ENCODE data around the gene KRTAP9-1. TPM values are rescaled to one million over a fixed set of nuclear protein-coding genes. Genes with fewer than 3 reads are reported as not detected.
"Not testable (repeated sequence)": the region's sequence is repeated elsewhere in the genome, so short reads cannot be mapped to it uniquely, and the experiment has no call there.

The KRTAP9-1 gene, protein sequence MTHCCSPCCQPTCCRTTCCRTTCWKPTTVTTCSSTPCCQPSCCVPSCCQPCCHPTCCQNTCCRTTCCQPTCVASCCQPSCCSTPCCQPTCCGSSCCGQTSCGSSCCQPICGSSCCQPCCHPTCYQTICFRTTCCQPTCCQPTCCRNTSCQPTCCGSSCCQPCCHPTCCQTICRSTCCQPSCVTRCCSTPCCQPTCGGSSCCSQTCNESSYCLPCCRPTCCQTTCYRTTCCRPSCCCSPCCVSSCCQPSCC
- total RNA-seq, result not detected in 2 replicates

DNA sequence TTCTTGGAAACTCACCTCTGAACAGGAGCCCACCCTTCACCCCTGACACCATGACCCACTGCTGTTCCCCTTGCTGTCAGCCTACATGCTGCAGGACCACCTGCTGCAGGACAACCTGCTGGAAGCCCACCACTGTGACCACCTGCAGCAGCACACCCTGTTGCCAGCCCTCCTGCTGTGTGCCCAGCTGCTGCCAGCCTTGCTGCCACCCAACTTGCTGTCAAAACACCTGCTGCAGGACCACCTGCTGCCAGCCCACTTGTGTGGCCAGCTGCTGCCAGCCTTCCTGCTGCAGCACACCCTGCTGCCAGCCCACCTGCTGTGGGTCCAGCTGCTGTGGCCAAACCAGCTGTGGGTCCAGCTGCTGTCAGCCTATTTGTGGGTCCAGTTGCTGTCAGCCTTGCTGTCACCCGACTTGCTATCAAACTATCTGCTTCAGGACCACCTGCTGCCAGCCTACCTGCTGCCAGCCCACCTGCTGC lies at the start of gene KRTAP9-1:
TSS of gene KRTAP9-1 (plus strand) at position 51 of the 482 bp plus-strand sequence. CDS start at position 51, 0 bp downstream.
- H3K27ac Mint-ChIP-seq; intact Hi-C loops (cut with micrococcal nuclease); H3K9me3 Mint-ChIP-seq: not testable (repeated sequence)

DNA sequence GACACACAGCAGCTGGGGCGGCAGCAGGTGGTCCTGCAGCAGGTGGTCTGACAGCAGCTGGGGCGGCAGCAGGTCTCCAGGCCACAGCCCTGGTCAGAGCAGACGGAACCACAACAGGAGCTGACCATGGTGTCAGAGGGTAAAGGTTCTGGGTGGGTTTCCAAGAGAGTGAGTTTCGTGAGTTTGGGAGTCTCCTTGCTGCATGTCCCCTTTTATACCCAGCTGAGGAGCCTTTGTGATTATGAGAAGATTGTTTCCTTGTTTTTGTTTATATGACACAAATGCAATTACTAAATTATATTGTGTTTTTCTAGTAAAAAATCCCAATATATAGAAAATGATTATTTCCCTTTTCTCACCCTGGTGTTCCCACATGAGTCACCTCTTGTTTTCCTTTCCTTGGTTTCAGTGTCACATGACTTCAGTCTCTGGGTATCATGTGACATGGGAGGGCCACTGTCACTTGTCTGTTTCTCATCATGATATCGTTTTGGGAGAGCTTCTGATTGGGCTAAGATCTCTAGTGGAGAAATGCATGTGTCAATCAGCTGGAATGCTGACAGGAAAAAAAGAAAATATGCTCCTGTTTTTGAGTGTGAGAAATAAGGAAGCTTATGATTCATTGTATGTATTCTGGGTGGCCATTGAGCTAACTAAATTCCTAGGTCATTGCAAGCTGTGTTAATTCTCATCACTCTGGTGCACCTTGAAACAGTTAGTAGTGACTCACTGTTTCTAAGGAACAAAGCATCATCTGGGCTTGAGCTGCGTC lies 49.1 kb upstream of the KRTAP9-1 start, which contains the start of gene KRTAP4-6:
TSS of gene KRTAP4-6 (minus strand) at position 185 of the 772 bp plus-strand sequence. CDS start at position 128, 57 bp downstream.
- Mint-ChIP-seq H3K27ac (no peak within 1 kb of the TSS), H3K4me1 (ENCODE audit: low read depth) (no peaks in the 10 kb centered on the region)

More for the DNA sequence above, at the start of gene KRTAP9-1:
- H3K4me3 Mint-ChIP-seq; DNase-seq (ENCODE audit: low spot score); H3K4me1 Mint-ChIP-seq (ENCODE audit: low read depth); H3K36me3 Mint-ChIP-seq (ENCODE audit: low read depth): not testable (repeated sequence)
- peaks cover 10% of the 10 kb centered on the region for H3K27me3 Mint-ChIP-seq (ENCODE audit: insufficient read depth)

DNA sequence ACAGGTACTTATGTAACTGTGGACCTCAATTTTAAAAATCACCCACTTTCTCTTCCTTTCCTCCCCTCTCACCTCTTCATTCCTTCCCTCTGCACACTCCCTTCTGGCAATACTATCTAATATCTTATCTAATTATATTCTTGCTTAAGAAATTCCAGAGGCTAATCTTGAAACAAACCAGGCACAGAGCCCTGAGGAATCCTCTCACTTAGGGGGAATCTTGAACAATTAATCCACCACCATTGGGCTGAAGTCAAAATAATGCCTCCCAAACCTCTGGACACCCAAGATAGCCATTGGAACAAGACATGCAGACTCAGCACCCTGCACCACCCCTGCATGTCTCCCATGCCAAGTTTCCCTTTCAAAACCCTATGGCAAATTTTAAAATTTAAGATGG lies 48.3 kb upstream of the KRTAP9-1 start:
- peaks cover 1% of the 10 kb centered on the region for H3K27me3 Mint-ChIP-seq (ENCODE audit: insufficient read depth)
- no peak overlapping the region for H3K4me3 Mint-ChIP-seq
- H3K9me3 Mint-ChIP-seq, result peaks cover 31% of the 10 kb centered on the region
- H3K36me3 Mint-ChIP-seq (ENCODE audit: low read depth), result no peaks in the 10 kb centered on the region
- intact Hi-C loops (cut with micrococcal nuclease), result no loop called here
- no peak overlapping the region for H3K27ac Mint-ChIP-seq
- no peak for DNase-seq (ENCODE audit: low spot score)
- no peaks in the 10 kb centered on the region for H3K4me1 Mint-ChIP-seq (ENCODE audit: low read depth)

More for the DNA sequence above, 49.1 kb upstream of the KRTAP9-1 start, which contains the start of gene KRTAP4-6:
- Mint-ChIP-seq H3K9me3 (peaks cover 31% of the 10 kb centered on the region), H3K36me3 (ENCODE audit: low read depth) (no peaks in the 10 kb centered on the region), H3K4me3 (no peak within 1 kb of the TSS), H3K27me3 (ENCODE audit: insufficient read depth) (peaks cover 1% of the 10 kb centered on the region)
- no peak for DNase-seq (ENCODE audit: low spot score)
- intact Hi-C loops (cut with micrococcal nuclease), result no loop called here

DNA sequence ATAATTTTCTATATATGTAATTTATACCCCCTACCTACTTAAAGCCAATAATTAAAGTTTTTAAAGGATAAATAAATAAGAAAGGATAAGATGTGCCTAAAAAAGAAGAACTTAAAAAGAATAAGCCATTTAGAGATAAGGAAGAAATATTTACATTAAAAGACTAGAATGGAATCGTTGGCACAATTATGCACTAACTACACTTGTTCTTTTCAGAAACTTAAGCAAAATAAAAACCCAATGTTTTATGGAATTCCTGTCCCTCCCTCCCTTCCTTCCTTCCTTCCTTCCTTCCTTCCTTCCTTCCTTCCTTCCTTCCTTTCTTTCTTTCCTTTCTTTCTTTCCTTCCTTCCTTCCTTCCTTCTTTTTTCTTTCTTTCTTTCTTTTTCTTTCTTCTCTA lies 44.8 kb upstream of the KRTAP9-1 start:
- intact Hi-C loops (cut with micrococcal nuclease), result no loop called here
- no peak for DNase-seq (ENCODE audit: low spot score)
- peaks cover 3% of the 10 kb centered on the region for H3K27me3 Mint-ChIP-seq (ENCODE audit: insufficient read depth)

DNA sequence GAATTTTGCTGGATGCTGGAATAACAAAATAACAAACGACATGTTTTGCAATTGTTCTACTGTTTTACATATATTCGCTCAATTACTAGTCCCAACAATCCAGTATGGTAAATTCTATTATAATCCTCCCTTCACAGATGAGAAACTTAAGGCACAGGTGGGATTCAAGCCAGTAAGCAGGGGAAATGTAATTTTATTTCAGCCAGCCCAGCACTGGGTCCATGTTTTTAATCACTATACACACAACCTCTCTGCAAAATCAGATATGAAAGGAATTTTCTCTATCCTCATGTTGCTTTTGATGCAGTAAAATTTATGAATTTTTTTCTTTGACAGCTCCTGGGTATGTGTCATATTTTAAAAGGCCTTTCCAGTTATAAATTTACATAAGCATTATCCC lies 44.4 kb upstream of the KRTAP9-1 start:
- no peak overlapping the region for H3K4me3 Mint-ChIP-seq
- intact Hi-C loops (cut with micrococcal nuclease), result no loop called here

More for the DNA sequence above, 44.8 kb upstream of the KRTAP9-1 start:
- Mint-ChIP-seq H3K4me3 (no peak overlapping the region), H3K27ac (no peak overlapping the region), H3K9me3 (peaks cover 27% of the 10 kb centered on the region), H3K36me3 (ENCODE audit: low read depth) (no peaks in the 10 kb centered on the region), H3K4me1 (ENCODE audit: low read depth) (no peaks in the 10 kb centered on the region)

DNA sequence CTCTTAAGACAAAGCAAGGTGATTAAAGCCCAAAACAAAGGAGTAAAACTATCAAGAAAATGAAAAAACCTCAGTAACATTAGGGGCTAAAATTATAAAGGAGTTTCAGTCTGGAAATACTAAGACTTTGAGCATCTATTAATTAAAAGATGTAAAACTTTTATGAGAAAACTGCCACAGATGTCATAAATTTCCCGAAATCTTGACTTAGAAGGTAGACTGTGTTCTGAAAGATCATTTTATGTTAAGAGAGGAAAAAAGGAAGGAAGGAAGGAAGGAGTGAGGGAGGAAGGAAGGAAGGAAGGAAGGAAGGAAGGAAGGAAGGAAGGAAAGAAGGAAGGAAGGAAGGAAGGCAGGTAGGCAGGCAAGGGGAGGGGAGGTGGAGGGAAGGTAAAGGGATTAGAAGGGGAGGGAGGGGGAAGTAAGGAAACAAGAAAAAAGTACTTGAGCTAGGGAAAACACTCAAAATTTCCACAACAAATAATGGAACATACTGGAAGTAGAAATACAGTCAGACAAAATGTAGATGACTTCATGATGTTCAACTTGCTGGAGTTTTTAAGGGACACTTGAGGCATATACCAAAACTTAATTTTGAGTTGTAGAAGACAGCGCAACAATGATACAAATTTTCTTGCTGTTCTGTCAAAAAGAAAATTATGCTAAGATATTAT lies 42.0 kb upstream of the KRTAP9-1 start:
- Mint-ChIP-seq H3K4me3 (no peak overlapping the region), H3K27me3 (ENCODE audit: insufficient read depth) (peaks cover 3% of the 10 kb centered on the region), H3K36me3 (ENCODE audit: low read depth) (no peaks in the 10 kb centered on the region), H3K27ac (no peak overlapping the region), H3K9me3 (peaks cover 14% of the 10 kb centered on the region), H3K4me1 (ENCODE audit: low read depth) (no peaks in the 10 kb centered on the region)
- no peak for DNase-seq (ENCODE audit: low spot score)
- intact Hi-C loops (cut with micrococcal nuclease), result no loop called here

More for the DNA sequence above, 44.4 kb upstream of the KRTAP9-1 start:
- Mint-ChIP-seq H3K9me3 (peaks cover 27% of the 10 kb centered on the region), H3K36me3 (ENCODE audit: low read depth) (no peaks in the 10 kb centered on the region), H3K27me3 (ENCODE audit: insufficient read depth) (peaks cover 3% of the 10 kb centered on the region), H3K27ac (no peak overlapping the region), H3K4me1 (ENCODE audit: low read depth) (no peaks in the 10 kb centered on the region)
- DNase-seq (ENCODE audit: low spot score), result no peak

DNA sequence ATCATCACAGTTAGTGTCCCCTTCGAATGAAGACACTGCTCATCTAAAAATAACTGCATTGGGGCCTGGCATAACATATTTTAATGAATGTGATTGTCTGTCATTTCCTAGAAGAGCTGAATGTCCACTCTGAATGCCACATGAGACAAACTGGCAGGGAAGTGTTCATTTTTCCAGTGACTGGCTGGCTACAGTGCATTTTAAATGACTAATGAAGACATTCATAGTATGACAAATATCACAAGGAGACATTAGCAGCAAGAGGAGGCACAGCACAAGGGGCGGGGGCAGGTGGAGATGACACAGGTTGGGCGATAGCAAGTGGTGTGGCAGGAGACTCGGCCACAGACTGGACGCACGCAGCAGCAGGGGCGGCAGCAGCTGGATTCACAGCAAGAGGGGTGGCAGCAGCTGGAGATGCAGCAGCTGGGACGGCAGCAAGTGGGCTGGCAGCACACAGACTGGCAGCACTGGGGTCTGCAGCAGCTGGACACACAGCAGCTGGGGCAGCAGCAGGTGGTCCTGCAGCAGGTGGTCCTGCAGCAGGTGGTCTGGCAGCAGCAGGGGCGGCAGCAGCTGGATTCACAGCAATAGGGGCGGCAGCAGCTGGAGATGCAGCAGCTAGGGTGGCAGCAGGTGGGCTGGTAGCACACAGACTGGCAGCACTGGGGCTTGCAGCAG lies 40.6 kb upstream of the KRTAP9-1 start:
- H3K9me3 Mint-ChIP-seq; H3K27ac Mint-ChIP-seq; H3K4me1 Mint-ChIP-seq (ENCODE audit: low read depth); DNase-seq (ENCODE audit: low spot score); H3K36me3 Mint-ChIP-seq (ENCODE audit: low read depth); H3K4me3 Mint-ChIP-seq; H3K27me3 Mint-ChIP-seq (ENCODE audit: insufficient read depth); intact Hi-C loops (cut with micrococcal nuclease): not testable (repeated sequence)

DNA sequence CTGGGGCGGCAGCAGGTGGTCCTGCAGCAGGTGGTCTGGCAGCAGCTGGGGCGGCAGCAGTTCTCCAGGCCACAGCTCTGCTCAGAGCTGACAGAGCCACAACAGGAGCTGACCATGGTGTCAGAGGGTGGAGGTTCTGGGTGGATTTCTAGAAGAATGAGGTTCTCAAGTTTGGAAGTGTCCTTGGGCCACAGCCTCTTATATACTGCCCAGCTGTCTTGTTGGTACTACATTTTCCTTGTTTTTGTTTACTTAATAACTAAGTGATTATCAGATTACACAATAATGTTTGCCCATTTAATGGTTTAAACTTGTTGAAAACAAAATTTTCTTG lies 40.1 kb upstream of the KRTAP9-1 start, which contains the start of gene KRTAP4-5:
TSS of gene KRTAP4-5 (minus strand) at position 174 of the 334 bp plus-strand sequence. CDS start at position 116, 58 bp downstream.
- DNase-seq (ENCODE audit: low spot score), result no peak
- H3K27me3 Mint-ChIP-seq (ENCODE audit: insufficient read depth), result peaks cover 6% of the 10 kb centered on the region
- H3K27ac Mint-ChIP-seq, result no peak within 1 kb of the TSS
- H3K4me3 Mint-ChIP-seq, result no peak within 1 kb of the TSS
- intact Hi-C loops (cut with micrococcal nuclease), result no loop called here
- no peaks in the 10 kb centered on the region for H3K9me3 Mint-ChIP-seq
- H3K4me1 Mint-ChIP-seq (ENCODE audit: low read depth), result no peaks in the 10 kb centered on the region
- no peaks in the 10 kb centered on the region for H3K36me3 Mint-ChIP-seq (ENCODE audit: low read depth)

DNA sequence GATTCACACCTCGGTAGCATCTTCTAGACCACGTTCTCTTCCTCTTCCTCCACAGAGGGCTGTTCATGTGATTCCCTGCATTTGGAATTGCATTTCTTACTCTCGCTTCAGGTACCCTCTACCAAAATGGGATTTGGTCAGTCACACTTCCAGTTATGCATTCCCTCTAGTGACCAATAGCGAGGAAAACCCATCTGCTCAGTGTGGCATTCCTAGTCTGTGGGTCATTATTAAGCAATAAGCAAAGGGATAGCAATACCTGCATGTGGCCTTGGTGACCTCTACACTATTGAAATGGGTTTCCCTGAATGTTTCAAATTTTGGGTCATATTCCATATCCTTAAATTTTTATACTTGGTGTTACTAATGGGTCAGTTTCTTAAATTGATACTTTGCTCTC lies 39.7 kb upstream of the KRTAP9-1 start:
- no peak overlapping the region for H3K27ac Mint-ChIP-seq
- no peaks in the 10 kb centered on the region for H3K36me3 Mint-ChIP-seq (ENCODE audit: low read depth)
- H3K4me1 Mint-ChIP-seq (ENCODE audit: low read depth), result no peaks in the 10 kb centered on the region
- intact Hi-C loops (cut with micrococcal nuclease), result no loop called here
- H3K4me3 Mint-ChIP-seq, result no peak overlapping the region
- DNase-seq (ENCODE audit: low spot score), result no peak
- peaks cover 7% of the 10 kb centered on the region for H3K27me3 Mint-ChIP-seq (ENCODE audit: insufficient read depth)
- no peaks in the 10 kb centered on the region for H3K9me3 Mint-ChIP-seq

DNA sequence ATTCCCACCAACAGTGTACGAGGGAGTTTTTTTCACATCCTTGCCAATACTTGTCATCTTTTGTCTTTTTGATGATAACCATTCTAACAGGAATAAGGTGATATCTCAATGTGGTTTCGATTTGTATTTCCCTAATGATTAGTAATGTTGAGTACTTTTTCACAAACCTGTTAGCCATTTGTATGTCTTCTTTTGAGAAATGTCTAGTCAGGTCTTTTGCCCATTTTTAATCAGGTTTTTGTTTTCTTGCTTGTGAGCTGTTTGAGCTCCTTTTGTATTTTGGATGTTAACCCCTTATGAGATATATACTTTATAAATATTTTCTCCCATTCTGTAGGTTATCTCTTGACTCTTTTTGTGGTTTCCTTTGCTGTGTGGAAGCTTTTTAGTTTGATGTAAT lies 38.2 kb upstream of the KRTAP9-1 start:
- Mint-ChIP-seq H3K9me3 (no peaks in the 10 kb centered on the region), H3K36me3 (ENCODE audit: low read depth) (no peaks in the 10 kb centered on the region), H3K4me1 (ENCODE audit: low read depth) (no peaks in the 10 kb centered on the region), H3K4me3 (no peak overlapping the region), H3K27me3 (ENCODE audit: insufficient read depth) (peaks cover 6% of the 10 kb centered on the region), H3K27ac (no peak overlapping the region)
- DNase-seq (ENCODE audit: low spot score), result no peak
- intact Hi-C loops (cut with micrococcal nuclease), result no loop called here

DNA sequence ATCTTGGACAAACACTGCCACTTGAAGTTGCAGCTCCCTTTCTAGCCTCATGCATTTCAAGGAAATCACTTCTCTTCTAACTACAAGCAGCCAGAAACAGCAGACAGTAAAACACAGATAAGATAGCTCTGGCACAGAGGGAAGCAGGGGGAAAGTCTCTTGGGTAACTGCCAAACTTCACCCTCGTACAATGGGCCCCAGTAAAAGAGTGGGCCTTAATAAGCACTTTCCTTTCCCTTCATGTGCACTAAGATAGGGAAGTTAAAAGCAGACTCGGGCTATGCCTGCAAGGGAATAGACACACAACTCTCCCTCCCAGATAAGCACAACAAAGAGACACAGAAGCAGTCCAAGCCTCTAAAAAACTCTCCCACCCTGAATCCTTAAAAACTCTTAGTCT lies 35.8 kb upstream of the KRTAP9-1 start:
- H3K27me3 Mint-ChIP-seq (ENCODE audit: insufficient read depth), result peaks cover 6% of the 10 kb centered on the region
- intact Hi-C loops (cut with micrococcal nuclease), result no loop called here
- no peak for DNase-seq (ENCODE audit: low spot score)
- H3K4me3 Mint-ChIP-seq, result no peak overlapping the region
- H3K36me3 Mint-ChIP-seq (ENCODE audit: low read depth), result no peaks in the 10 kb centered on the region
- no peaks in the 10 kb centered on the region for H3K4me1 Mint-ChIP-seq (ENCODE audit: low read depth)
- no peak overlapping the region for H3K27ac Mint-ChIP-seq
- no peaks in the 10 kb centered on the region for H3K9me3 Mint-ChIP-seq

DNA sequence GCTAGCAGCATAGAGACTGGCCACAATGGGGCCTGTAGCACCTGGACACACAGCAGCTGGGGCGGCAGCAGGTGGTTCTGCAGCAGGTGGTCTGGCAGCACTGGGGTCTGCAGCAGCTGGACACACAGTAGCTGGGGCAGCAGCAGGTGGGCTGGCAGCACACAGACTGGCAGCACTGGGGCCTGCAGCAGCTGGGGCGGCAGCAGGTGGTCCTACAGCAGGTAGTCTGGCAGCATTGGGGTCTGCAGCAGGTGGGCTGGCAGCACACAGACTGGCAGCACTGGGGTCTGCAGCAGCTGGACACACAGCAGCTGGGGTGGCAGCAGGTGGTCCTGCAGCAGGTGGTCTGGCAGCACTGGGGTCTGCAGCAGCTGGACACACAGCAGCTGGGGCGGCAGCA lies 29.5 kb upstream of the KRTAP9-1 start:
- H3K27me3 Mint-ChIP-seq (ENCODE audit: insufficient read depth); H3K4me3 Mint-ChIP-seq; intact Hi-C loops (cut with micrococcal nuclease); H3K9me3 Mint-ChIP-seq; H3K36me3 Mint-ChIP-seq (ENCODE audit: low read depth); H3K27ac Mint-ChIP-seq; DNase-seq (ENCODE audit: low spot score); H3K4me1 Mint-ChIP-seq (ENCODE audit: low read depth): not testable (repeated sequence)

Data from activated T-helper 1 cell treated with anti-CD3 and anti-CD28 coated beads, Interleukin-12 subunit alpha, Interleukin-12 subunit beta, Interleukin-2, Interleukin-4 antibody, amounts not matched to agents 30 ng/mL and 10 ng/mL and 1 ng/mL, durations not matched to agents 14 hours and 24 hours and 36 hours (primary cell).